SU-DHL-6 (cell line): Measurements from ENCODE around the gene HIBCH.

ENCODE experiments used
- CTCF ChIP-seq: fragments of 200-600 bp; sonication (generic); IDR thresholded peaks from one replicate; pipeline ENCODE4 v1.5.1; 2017; ENCODE audit warnings: antibody characterized with exemption, mild to moderate bottlenecking, low read length, moderate library complexity; ENCODE audit not compliant: insufficient read depth, poor library complexity, severe bottlenecking
- EZH2phosphoT487 ChIP-seq: fragments of 200-600 bp; sonication (generic), shearing (Covaris generic); conservative IDR thresholded peaks from 2 replicates; pipeline ENCODE4 v1.6.1; 2018; ENCODE audit warnings: mild to moderate bottlenecking, antibody characterized with exemption, low read length, moderate library complexity, mixed read lengths

DNA sequence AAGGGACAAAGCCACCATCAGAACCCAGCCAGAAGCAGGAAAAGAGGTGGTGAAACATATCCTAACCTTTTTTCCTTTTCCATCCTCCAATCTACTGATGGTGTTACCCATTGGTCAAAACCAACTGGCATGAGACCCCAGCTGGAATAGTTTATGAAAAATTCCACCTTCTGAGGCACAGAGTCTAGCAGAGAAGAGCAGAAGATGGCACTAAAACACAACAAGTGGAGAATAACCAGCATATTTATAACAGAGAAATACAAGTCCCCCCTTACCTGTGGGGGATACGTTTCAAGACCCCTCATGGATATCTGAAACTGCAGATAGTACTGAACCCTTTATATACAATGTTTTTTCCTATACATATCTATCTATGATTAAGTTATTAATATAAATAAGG is 18.8 kb upstream of the HIBCH start:
- no peak for TF ChIP-seq EZH2phosphoT487
- TF ChIP-seq CTCF, result no peak
